Measurements from ENCODE around the gene PPL. TPM values are rescaled to one million over a fixed set of nuclear protein-coding genes. Genes with fewer than 3 reads are reported as not detected.

The PPL gene
- total RNA-seq, 1 experiment from 2014 or later, result 56.4 TPM

GRCh38 chr16:4938683-4939030 lies 1.7 kb upstream of the PPL start (continued):
- TF ChIP-seq ATF3 (IDR thresholded peaks at IDR 0.05), result no peak
- no peak for TF ChIP-seq ZBTB33 (IDR thresholded peaks at IDR 0.05; ENCODE audit: extremely low read depth, insufficient replicate concordance, low read length)
- TF ChIP-seq YY1 (IDR thresholded peaks at IDR 0.05; ENCODE audit: extremely low read depth, insufficient replicate concordance, low read depth, low read length), result no peak

GRCh38 chr16:4937782-4938682 lies 1.1 kb upstream of the PPL start:
- POLR2A ChIA-PET, result no interaction called here
- BruUV-seq (replicated peaks), result TSS peak; percentile 48
- RAD21 ChIA-PET (ENCODE audit: low non-redundant PET in 1 of 2, low total read pairs in 2 of 2, uncharacterized antibody in 2 of 2, unreplicated experiment in 2 of 2), result no interaction called here
- H3K4me1 ChIP-seq (ENCODE audit: control insufficient read depth in 1 of 2, insufficient read depth in 2 of 2, low read length in 2 of 2), result peaks cover 41 to 72% of the 10 kb centered on the region in 2 experiments
- CTCF ChIA-PET, result interaction anchor here (1.5 kb wide), 1 partner anchor 20 kb away, joined by 3 read pairs; the partner anchor contains the start of gene SEC14L5
- H3K9ac ChIP-seq (ENCODE audit: low read length), result peak overlapping the region; percentile 47
- no peaks in the 10 kb centered on the region for H3K9me2 ChIP-seq (ENCODE audit: insufficient read depth)
- H3K4me3 ChIP-seq (replicated peaks in 1 of 2; ENCODE audit: low read depth in 1 of 2, low read length in 2 of 2), result no peak overlapping the region; a peak in 1 of 4 replicates
- H3K27ac ChIP-seq (ENCODE audit: low read depth, low read length), result peak overlapping the region; percentile 66
- no peak for ATAC-seq
- TF ChIP-seq ZFX (IDR thresholded peaks at IDR 0.05) (no peak), CEBPB (IDR thresholded peaks at IDR 0.05; ENCODE audit: low read depth) (no peak), EGR1 (IDR thresholded peaks at IDR 0.05; ENCODE audit: low read depth) (no peak), YY1 (IDR thresholded peaks at IDR 0.05; ENCODE audit: extremely low read depth, insufficient replicate concordance, low read depth, low read length) (no peak), EZH2phosphoT487 (IDR thresholded peaks at IDR 0.05; ENCODE audit: borderline replicate concordance) (no peak), POLR2A (IDR thresholded peaks at IDR 0.05; ENCODE audit: borderline replicate concordance, extremely low read depth, insufficient read depth, insufficient read length) (no peak), ZNF274 (IDR thresholded peaks at IDR 0.05; ENCODE audit: low read depth, low read length) (no peak)
- intact Hi-C loops (cut with micrococcal nuclease), result no loop called here
- DNase-seq (ENCODE audit: low read depth, low spot score), result no peak
- no peaks in the 10 kb centered on the region for H4K20me1 ChIP-seq (ENCODE audit: insufficient read depth)
- no peaks in the 10 kb centered on the region for H3K36me3 ChIP-seq (ENCODE audit: control insufficient read depth in 1 of 2, insufficient read depth in 2 of 2, low read length in 2 of 2)
- H3K79me2 ChIP-seq (ENCODE audit: insufficient read depth, low read length), result no peaks in the 10 kb centered on the region; the same call in 1 of the 2 replicates
- no peak overlapping the region for H2AFZ ChIP-seq (ENCODE audit: low read depth, low read length, poor library complexity, severe bottlenecking)
- H3K27me3 ChIP-seq (ENCODE audit: insufficient read depth, low read length), result no peaks in the 10 kb centered on the region
- no peaks in the 10 kb centered on the region for H3K9me3 ChIP-seq (ENCODE audit: control insufficient read depth in 1 of 2, insufficient read depth in 1 of 2, low read depth in 1 of 2, low read length in 2 of 2)
- H3K4me2 ChIP-seq (ENCODE audit: low read length), result peak overlapping the region; percentile 98
